Mucosa of descending colon (tissue), 3 donors: ENCODE measurements around the gene PATE3. TPM values are rescaled to one million over a fixed set of nuclear protein-coding genes. Genes with fewer than 3 reads are reported as not detected.

ENCODE experiments used
- ATAC-seq: fragments of 200-7000 bp; cut with Tn5 transposase; one replicate; pipeline ENCODE4 v1.9.1; 2020; ENCODE audit warnings: mild to moderate bottlenecking, moderate library complexity
- DNase-seq, 3 donors: peaks; one replicate each; pipeline ENCODE4 v3.0.0-alpha.2; 2020
- H3K36me3 ChIP-seq: fragments of 200-600 bp; one replicate; pipeline ENCODE4 v1.8.0; 2021; ENCODE audit warnings: low read depth, mild to moderate bottlenecking
- H3K4me1 ChIP-seq: fragments of 200-600 bp; one replicate; pipeline ENCODE4 v1.8.0; 2021; ENCODE audit warnings: low read depth, mild to moderate bottlenecking
- H3K4me3 ChIP-seq: fragments of 200-600 bp; one replicate; pipeline ENCODE4 v1.8.0; 2021; ENCODE audit warnings: mild to moderate bottlenecking
- H3K9me3 ChIP-seq: fragments of 200-600 bp; one replicate; pipeline ENCODE4 v1.8.0; 2021; ENCODE audit warnings: mild to moderate bottlenecking
- intact Hi-C, 2 donors: fragments of 100-400 bp; cut with DNase I in 1 of 2; cut with micrococcal nuclease in 1 of 2; formaldehyde crosslinking; loops; one replicate each; pipeline versions ENCODE4 v1.11.0 to v1.11.1; 2022; cut with DNase I, micrococcal nuclease
- long read RNA-seq, 2 donors: library from polyadenylated mRNA; unstranded; transcript quantifications; one replicate each; pipeline ENCODE4 v2.0.0, GENCODE V29; 2019 to 2021
- total RNA-seq, 3 donors: library from RNA; stranded (reverse); fragmentation: NEBNext Ultra II Directional in 2 of 3; extraction: Animal tissue kit (Norgen Biotek cat#: 25700) in 2 of 3; gene quantifications; one replicate each; pipeline versions ENCODE4 v1.2.1 to v1.2.4, GENCODE V29; 2021 to 2023
- TF ChIP-seq, protein P1 (sequence below): fragments of 200-600 bp; IDR thresholded peaks from one replicate; pipeline ENCODE4 v1.8.0; 2022; ENCODE audit warnings: antibody characterized with exemption, mild to moderate bottlenecking
- donor health status: DM: no; HTN: no; CAD: no; lungs with moderate emphysema.
- donor health status: DM: no; HTN: no; CAD: no.
- donor health status: DM: no; HTN: yes; CAD: no.

The PATE3 gene, protein sequence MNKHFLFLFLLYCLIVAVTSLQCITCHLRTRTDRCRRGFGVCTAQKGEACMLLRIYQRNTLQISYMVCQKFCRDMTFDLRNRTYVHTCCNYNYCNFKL
- total RNA-seq: not detected
- long read RNA-seq, donor 1: 0 reads
- long read RNA-seq, donor 2: 0 reads

GRCh38 chr11:125787827-125788226, at the start of gene PATE3:
Gene PATE3 (plus strand): TSS chr11:125788127. CDS start chr11:125788152, 25 bp downstream.
- intact Hi-C loops: no loop called here
- TF ChIP-seq, protein P1, sequence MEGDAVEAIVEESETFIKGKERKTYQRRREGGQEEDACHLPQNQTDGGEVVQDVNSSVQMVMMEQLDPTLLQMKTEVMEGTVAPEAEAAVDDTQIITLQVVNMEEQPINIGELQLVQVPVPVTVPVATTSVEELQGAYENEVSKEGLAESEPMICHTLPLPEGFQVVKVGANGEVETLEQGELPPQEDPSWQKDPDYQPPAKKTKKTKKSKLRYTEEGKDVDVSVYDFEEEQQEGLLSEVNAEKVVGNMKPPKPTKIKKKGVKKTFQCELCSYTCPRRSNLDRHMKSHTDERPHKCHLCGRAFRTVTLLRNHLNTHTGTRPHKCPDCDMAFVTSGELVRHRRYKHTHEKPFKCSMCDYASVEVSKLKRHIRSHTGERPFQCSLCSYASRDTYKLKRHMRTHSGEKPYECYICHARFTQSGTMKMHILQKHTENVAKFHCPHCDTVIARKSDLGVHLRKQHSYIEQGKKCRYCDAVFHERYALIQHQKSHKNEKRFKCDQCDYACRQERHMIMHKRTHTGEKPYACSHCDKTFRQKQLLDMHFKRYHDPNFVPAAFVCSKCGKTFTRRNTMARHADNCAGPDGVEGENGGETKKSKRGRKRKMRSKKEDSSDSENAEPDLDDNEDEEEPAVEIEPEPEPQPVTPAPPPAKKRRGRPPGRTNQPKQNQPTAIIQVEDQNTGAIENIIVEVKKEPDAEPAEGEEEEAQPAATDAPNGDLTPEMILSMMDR: no peak
- no peak for DNase-seq
- no peaks in the 10 kb centered on the region for H3K4me1 ChIP-seq
- no peaks in the 10 kb centered on the region for H3K9me3 ChIP-seq
- no peak for ATAC-seq
- no peaks in the 10 kb centered on the region for H3K36me3 ChIP-seq
- H3K4me3 ChIP-seq: no peak within 1 kb of the TSS

GRCh38 chr11:125740617-125741016, 47.3 kb upstream of the PATE3 start:
- no peaks in the 10 kb centered on the region for H3K9me3 ChIP-seq
- H3K4me3 ChIP-seq: no peak overlapping the region
- ATAC-seq (no peak), DNase-seq (no peak)
- H3K36me3 ChIP-seq: no peaks in the 10 kb centered on the region
- intact Hi-C loops: no loop called here
- no peaks in the 10 kb centered on the region for H3K4me1 ChIP-seq
- TF ChIP-seq, protein P1: no peak

- Histone ChIP-seq H3K36me3 (no peaks in the 10 kb centered on the region), H3K4me3 (no peak overlapping the region), H3K9me3 (no peaks in the 10 kb centered on the region), H3K4me1 (no peaks in the 10 kb centered on the region)
- intact Hi-C loops: no loop called here
- no peak for ATAC-seq
- DNase-seq: no peak
- TF ChIP-seq, protein P1: no peak
Observed at GRCh38 chr11:125743681-125744080, 44.2 kb upstream of the PATE3 start.

DNA sequence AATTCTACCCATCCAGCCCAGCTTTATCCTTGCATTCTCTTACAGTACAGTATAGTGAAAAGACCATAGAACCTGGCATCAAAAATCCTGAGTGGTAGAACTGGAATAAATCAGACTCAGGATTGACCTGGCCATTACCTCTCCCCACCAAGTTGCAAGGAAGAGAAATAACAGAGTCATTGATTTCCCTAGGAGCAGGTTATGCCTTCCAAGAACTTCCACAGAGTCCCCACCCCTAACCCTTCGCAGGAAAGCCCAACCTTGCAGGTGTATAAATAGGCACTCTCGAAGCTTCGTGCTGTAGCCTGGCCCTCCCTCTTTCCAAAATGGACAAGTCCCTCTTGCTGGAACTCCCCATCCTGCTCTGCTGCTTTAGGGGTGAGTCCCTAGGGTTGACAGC, 41.9 kb upstream of the PATE3 start, which contains the start of gene PATE1:
Gene PATE1, plus strand, starts transcription at position 301 of the 400 bp plus-strand sequence. Its CDS starts 26 bp downstream, at position 327.
- intact Hi-C loops: no loop called here
- no peaks in the 10 kb centered on the region for H3K36me3 ChIP-seq
- H3K4me3 ChIP-seq: no peak within 1 kb of the TSS
- TF ChIP-seq, protein P1: no peak
- H3K9me3 ChIP-seq: no peaks in the 10 kb centered on the region
- no peaks in the 10 kb centered on the region for H3K4me1 ChIP-seq
- no peak for DNase-seq
- ATAC-seq: no peak

DNA sequence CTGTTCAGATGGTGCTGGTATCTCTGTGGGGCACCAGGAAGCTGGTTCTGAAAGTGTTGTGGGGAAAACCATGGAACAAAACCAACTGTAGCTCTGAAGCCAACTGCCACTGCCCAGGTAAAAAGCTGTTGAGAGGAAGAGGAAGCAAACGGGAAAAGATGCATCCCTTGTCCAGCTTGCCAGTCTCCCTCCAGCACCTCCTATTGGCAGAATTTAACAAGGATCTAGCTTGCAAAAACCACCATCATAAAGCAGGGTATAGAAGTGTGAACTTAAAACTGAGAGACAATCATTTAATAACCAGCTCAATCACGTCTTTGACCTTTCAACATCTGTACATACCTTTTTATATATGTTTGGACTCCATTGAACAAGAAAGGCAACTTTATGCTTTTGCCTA, 37.3 kb upstream of the PATE3 start:
- DNase-seq (no peak), ATAC-seq (no peak)
- Histone ChIP-seq H3K4me1 (no peaks in the 10 kb centered on the region), H3K9me3 (no peaks in the 10 kb centered on the region), H3K36me3 (no peaks in the 10 kb centered on the region), H3K4me3 (no peak overlapping the region)
- TF ChIP-seq, protein P1: no peak
- intact Hi-C loops: no loop called here

- Histone ChIP-seq H3K4me3 (no peak overlapping the region), H3K9me3 (no peaks in the 10 kb centered on the region), H3K4me1 (no peaks in the 10 kb centered on the region), H3K36me3 (no peaks in the 10 kb centered on the region)
- ATAC-seq (no peak), DNase-seq (no peak)
- intact Hi-C loops: no loop called here
- TF ChIP-seq, protein P1: no peak
Observed at GRCh38 chr11:125756050-125756449, 31.9 kb upstream of the PATE3 start.
